SKM-1 treated with dmso at 0.1 percent for 144 hours (cell line): ENCODE results near the gene SUGCT.

Experiments used
- DNase-seq: peaks from one replicate; lab custom pipeline; 2025; ENCODE audit not compliant: unreplicated experiment; lab: John Stamatoyannopoulos, UW

Gene SUGCT

DNA sequence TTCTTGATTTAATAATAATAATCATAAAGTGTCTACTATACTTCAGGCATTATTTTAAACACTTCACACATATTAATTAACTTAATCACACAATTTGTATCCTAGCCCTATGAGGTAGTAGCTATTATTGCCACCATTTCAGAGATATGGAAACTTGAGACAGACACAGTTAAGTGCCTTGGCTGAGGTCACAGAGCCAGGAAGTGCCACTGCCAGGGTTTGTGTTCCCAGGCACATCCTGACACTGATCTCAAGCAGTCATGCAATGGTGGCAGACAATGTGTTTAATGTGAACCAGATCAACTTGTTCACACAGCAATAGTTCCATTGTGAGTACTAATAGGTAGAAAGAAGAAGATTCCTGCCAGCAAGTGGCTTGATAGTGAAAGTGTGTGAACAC, 666.0 kb downstream of the SUGCT start:
- DNase-seq = no peak

DNA sequence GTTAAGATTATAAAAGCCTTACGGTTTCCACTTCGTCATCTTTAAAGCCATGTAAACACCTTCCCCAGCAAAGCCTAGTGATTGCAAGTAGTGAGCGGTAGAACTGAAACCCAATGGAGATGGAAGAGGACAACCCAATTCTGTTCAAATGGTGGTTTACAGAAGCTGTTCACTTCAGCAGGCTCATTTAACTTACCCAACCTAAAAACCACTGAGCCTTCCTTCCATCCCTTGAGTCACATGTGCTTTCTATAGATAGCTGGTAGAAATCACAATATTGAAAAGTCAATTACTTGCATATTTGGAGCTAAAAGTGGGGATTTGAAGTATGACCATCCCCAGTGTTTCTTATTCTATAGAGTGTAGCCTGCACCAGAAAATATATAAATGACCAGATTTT, 667.7 kb downstream of the SUGCT start:
- DNase-seq = peak; percentile 61

DNA sequence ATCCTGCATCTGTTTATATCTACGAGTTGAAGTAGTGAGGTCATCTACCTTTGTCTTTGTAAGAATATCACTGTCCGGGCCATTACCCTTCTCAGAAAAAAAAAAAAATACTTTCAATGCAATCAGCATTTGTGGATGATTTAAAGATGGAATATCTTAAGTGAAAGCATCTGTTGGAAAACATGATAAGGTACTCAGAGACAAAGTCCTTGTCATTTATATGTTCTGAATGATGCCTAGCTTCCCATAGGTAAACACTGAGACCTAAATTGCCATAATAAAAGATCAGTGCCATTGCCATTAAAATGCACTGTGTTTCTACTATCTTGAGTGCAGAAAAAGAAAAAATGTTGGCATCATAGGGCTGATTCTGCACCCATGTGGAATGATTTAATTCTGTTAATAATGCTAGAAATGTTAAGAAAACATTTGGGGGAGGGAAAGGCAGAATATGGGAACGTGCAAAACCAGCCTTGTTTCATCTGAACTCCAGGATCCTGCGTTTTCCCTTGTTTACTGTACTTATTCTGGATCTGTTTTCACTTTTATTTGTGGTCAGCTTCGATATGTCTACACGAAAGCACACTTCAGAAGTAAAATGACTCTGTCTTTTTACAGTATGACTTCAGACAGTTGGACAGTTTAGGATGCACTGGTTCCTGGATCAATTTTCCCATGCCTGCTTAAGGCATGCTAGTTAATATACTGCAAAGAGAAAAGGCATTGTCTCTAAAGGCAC, 669.8 kb downstream of the SUGCT start:
- no peak for DNase-seq

DNA sequence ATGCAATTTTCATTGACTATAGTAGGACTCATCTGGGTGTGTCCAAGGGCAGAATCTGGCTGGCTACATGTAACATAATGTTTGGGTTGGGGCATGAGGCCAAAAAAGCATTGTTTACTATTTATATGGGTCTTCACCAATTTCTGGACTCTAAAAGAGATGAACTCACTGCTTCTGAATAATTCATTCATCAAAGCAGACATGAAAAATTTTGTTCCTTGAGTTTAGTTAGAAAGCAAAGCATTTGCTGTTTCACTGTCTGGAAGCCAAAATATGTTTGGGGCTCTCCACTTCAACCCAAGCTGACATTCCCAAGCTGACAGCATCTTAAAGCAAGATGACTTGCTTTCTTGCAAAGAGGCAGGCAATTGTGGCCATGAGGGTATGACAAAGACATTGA, 670.6 kb downstream of the SUGCT start:
- DNase-seq = no peak

DNA sequence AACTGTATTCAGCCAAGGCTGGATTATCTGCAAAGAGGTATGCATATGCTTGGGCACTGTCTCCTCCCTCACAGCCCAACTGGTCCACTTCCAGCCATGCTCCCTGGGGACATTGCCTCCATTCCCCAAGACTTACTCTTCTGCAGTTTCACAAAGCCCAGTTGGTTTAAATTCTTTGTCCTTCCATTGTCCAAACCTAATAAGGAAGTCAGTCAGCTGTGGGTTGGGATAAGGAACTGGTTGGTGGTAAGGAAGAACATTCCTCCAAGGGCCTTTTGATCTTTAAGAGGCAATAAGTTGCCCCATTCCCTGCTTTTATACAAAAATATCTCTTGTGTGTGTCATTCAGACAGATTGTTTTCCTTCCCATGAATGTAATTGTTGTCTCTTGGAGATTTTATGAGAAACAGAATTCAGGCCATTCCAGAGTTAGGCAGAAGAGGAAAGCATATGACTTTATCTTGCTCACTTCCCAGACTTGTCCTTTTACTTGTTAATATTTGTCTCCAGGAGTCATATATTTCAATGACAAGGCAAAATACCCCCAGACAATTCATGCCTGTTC, 673.7 kb downstream of the SUGCT start:
- no peak for DNase-seq

DNA sequence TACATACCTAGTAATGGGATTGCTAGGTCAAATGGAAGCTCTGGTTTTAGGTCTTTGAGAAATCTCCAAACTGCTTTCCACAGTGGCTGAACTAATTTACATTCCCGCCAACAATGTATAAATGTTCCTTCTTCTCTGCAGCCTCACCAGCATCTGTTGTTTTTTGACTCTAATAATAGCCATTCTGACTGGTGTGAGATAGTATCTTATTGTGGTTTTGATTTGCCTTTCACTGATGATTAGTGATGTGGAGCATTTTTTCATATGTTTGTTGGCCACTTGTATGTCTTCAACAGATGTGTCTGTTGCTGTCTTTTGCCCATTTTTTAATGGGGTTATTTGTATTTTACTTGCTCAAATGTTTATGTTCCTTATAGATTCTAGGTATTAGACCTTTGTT, 675.5 kb downstream of the SUGCT start:
- DNase-seq = no peak

DNA sequence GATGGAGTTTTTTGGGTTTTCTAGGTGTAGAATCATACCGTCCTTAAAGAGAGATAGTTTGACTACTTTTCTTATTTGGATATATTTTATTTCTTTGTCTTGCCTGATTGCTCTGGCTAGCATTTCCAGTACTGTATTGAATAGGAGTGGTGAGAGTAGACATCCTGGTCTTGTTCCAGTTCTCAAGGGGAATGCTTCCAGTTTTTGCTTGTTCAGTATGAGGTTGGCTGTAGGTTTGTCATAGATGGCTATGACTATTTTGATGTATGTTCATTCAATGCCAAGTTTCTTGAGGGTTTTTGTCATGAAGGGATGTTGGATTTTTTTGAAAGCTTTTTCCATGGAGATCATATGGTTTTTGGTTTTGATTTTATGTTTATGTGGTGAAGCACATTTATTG, 676.9 kb downstream of the SUGCT start:
- no peak for DNase-seq

DNA sequence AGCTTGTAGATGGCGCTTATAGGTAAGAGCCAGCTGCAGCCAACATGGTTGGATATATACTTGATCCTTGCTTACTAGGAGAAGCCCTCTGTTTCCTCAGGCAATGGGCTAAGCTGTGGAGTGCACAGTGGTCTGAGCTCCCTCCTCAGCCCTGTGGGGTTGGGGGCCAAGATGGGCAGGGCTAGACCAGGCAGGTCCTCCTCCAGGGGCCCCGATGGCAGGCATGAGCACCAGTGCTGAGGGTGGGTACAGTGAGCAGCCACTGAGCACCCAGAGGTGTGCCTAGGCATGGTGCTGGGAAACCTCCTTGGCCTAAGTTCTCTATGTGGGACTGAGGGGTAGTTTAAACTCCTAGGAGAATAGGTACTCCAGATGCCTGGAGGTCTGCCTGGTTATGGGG, 680.2 kb downstream of the SUGCT start:
- no peak for DNase-seq

DNA sequence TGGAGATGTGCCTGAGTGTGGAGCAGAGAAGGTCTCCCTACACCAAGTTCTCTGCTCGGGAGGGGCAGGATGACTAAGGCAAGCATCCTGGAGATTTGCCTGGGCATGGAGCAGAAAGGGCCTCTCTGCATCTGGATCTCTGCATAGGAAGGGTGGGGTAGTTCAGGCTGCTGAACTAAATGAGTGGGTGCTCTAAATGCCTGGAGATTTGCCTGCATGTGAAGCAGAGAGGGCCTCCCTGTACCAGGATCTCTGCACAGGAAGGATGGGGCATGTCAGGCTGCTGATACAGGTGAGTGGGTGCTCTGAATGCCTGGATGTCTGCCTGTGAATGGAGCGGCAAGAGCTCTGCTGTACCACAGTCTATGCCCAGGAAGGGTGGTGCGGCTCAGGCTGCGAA, 680.7 kb downstream of the SUGCT start:
- no peak for DNase-seq

DNA sequence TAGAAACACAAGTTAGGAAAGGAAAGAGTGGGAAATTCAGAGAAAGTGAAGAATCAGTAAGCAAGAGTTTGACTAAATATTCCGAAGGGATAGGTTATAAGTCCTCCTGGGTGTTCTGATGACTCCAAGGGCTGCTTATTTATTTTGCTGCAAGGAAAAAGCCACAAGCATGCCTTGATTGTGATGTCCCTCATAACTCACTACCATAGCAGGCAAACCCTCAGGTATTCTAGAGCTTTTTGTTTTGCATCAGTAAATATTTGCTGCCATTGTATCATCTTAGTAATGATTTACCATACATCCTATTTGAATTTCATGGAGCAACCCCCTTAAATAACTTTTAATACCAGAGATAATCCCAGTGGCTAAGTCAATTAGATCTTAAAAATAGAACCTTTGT, 688.1 kb downstream of the SUGCT start:
- no peak for DNase-seq

DNA sequence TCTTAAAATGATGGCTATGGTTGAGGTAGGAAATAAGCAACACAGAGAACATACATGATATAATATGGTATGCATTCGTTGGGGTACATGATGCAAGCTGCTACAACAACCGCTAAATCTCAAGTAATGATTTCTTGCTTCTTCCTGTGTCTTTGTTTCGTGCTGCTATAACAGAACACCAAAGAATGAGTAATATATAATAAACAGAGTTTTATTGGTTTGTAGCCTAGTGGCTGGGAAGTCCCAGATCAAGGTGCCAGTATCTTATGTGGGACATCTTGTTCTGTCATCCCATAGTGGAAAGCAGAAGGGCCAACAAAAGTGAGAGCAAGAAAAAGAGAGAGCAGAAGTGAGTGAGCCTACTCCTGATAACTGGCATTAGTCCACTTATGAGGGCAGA, 689.7 kb downstream of the SUGCT start:
- DNase-seq = no peak

DNA sequence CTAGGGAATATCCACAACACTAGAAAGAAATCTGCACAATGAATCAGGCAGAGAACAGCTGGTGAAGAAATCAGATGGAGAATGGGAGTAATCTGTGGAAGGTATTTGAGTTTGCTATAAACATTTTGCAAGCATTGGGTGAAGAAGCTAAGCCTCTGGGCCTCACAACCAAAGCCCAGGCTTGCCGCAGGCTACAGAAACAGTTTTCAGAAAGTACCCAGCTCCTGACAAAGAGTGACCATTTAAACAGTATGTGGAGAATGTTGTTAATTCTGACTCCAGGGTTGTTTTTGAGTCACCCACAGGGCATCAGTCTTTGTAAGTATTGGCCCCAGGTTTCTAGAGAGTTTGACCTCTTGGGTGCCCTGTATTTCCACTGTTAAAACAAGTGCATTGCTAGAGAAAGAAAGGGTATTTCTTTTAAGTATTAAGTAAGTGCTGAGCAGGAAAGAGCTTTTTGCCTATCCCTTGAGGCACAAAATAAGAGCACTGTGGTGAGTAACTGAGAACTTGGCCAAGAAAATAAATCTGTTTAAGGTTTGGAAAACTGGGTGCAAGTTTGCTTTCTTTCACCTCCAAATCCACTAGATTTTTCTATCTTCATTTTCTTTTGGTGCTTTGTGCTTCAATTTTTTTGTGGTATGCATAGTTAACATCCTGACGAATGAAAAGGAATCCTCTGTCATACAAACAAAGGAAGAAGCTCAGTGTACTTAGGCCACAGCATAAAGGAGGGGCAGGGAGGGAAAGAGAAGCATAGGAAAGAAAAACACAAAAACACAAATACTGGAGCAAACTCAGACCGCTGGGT, 691.8 kb downstream of the SUGCT start:
- no peak for DNase-seq

DNA sequence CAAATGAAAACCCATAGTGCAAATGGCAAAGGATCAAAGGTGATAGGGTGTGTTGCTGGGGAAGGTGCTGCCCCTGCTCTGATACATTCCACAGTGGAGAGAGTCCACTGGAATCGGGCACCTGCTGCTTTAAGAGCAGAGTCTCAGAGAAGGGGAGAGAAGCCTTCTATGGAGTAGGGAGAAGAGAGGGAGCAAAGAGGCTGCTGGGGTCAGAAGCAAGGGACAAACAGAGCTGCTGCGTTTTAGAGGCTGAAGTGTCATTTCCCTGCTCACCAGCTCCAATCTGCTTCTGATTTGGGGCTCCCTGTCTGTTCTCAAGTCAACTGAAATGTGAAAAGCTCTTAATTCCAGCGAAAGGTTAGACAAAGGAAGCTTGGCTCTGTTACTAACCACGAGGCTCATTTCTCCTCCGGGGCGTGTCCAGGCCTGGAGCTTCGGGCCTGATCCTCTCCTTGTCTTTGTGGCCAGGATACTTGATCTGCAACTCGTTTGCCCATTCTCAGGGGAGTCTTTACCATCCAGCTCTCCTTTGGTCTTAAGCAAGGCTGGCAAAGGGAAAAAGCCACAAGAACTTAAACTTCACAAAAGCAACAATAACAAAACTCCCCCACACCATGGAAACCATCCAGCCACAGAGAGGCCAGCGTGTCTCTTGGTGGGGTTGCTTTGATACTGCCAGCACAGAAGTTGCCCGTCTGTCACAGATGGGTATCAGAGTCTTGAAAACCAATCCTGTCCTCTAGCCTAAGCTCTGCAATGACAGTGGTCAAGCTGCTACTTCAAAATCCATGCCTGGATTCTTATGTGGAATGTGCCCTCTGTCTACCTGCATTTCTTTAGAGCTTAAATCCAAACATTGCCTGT, 692.6 kb downstream of the SUGCT start:
- DNase-seq = no peak

DNA sequence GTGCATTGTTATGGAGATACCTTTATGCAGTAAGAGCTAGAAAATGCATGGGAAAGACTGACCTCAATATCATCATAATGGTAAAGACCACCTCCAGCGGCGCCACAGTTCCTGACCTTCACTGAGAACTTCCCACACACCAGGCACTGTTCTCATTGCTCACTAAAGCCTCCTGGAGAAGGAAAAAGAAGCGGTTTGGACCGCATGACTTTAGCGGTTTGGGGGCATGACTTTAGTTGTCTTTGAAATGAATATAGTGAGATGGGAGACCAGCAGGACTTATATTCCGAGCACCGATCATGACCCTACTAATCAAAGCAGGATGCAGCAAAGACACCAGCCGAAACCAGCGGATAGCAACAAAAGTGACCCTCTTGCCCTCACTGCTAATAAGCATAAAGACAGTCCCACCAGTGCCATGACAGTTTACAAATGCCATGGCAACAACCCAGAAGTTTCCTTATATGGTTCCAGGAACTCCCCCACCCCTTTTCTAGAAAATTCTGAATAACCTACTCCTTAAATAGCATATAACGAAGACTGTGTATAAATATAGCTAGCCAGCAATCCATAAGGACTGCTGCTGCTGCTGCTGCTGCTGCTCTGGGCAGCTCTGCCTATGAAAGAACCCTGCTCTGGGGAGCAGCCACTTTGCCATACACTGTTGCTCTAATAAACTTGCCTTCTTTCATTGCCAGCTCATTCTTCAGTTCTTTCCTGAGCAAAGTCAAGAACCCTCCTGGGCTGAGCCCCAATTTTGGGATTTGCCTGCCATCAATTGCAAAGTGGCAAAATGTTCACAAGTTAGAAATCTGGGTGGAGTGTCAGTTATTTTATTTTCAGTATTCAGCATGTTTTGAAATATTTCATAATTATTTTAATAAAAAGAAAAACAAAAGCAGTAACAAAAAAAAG, 694.1 kb downstream of the SUGCT start:
- no peak for DNase-seq

DNA sequence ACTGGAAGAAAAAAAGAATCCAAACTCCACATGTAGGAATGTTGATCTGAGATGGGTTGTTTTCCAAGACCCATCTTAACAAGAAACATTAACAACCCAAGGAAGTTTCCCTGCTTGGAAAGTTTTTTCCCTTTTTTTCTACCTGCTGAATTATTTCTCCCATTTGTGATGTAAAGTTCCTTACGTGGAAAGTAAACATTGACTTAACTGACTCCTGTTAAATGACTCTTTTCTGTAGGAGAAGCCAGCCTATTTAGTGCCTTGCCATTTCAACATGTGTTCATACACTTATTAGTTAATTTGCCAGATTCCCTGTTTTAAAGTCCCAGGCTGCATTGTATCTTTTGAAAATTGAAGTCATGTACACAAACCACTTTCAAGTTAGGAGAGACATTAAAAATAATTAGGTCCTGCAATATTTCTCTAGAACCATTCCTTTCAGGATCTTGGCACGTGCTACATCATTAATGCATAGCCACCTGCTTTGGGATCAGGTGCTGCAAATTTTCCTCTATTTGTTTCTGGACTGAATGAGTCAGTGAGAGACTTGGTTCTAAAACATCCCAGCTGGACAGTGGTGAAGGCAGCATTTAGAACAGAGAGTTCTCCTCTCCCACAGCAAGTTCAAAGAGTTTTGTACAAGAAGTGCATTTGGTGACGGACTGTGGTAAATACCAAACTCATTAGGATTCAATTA, 698.5 kb downstream of the SUGCT start:
- no peak for DNase-seq

DNA sequence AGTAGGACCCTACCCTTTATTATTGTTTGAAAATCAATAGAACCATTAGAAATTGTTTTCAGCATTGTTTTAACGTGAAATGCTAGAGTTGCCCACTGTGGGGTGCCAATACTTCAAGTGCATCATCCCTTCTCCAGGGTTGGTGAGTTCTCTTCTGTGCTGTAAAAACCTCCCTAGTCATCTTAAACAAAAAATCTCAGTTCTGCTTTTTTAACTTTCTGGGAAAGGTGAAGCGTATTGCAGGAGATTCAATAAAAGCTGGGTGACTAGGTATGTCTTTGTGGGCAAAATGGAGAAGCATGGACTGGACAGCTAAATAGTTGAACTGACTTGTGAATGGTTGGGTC, 699.1 kb downstream of the SUGCT start:
- DNase-seq = no peak

DNA sequence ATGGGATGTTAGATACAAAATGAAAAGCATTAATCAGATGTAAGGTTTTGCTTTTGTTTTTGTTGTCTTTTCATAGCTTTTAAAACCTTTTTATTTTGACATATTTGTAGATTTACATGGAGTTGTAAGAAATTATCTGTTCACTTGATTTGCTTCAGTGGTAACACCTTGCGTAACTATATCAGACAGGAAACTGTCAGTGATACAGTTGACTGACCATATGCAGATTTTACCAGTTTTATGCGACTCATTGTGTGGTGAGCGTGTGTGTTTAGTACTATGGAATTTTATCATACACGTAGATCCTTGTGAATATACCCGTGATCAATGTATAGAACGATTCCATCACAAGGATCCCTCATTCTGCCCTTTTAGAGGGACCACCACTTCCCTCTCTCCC, 701.4 kb downstream of the SUGCT start:
- no peak for DNase-seq

DNA sequence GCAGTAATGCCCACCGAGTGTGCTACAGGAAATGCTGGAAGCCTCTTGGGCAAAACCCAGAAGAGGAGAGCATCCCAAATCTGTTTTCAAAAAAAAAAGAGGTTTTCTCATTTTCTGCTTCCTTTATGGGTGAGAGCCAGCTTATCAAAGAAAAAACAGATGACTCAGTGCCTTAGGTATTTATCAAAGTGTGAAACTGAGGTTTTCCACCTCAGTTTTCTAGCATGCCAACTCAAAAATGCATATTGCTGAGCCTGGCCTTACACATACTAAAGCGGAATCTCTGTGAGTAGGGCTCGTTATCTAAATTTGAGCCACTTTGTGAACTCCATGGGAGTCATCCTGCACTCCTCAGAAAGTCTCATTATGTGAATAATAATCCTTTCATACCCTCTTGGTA, 705.1 kb downstream of the SUGCT start:
- DNase-seq = no peak

DNA sequence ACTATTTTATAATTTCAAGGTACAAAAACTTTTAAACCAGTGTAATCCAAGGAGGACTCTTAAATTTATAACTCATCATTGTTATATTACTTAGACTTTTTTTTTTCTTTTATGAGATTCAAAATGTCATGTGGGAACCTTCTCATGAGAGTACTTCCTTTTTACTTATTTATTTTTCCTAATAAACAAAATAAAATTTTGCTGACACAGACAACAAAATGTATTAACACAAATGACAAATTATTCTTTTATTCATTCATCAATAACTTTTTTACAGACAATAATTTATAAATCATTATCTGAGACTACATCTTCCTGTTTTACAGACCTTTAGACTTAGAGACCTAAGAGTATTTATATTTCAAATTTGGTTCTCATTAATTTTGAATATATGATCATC, 706.2 kb downstream of the SUGCT start:
- DNase-seq = no peak

DNA sequence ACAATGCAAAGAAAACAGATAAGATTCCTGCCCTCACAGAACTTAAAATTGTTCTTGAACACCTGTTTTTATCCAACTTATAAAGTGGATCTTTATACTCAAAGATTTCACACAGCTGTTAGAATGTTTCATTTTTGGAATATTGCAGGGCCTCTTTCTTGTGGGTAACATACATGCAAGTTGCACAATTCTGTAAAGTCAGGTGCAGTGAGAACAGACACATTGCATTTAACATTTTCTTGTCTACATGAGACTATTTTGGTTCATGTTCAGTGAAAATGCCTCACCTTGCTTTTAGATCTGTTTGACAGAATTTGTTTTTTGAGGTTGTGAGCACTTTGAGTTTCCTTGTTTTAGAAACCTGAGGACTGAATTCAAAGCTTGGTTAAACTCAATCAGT, 707.8 kb downstream of the SUGCT start:
- DNase-seq = no peak
